Kasumi-1 (cell line): Measurements from ENCODE around the gene ZNF276.
"Not testable (repeated sequence)": the region's sequence is repeated elsewhere in the genome, so short reads cannot be mapped to it uniquely, and the experiment has no call there.

ENCODE experiments used
- DNase-seq, 2 experiments: peaks; one replicate each; lab custom pipeline; 2025; lab: John Stamatoyannopoulos, UW

Gene ZNF276

DNA sequence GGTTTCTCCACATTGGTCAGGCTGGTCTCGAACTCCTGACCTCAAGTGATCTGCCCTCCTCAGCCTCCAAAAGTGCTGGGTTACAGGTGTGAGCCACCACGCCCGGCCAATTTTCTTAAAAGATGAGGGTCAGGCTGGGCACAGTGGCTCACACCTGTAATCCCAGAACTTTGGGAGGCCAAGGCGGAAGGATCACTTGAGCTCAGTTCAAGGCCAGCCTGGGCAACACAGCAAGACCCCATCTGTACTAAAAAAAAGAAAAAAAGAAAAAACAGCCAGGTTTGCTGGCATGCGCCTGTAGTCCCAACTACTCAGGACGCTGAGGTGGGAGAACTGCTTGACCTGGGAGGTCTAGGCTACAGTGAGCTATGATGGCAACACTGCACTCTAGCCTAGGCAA is 62.6 kb downstream of the ZNF276 start:
- not testable (repeated sequence) for DNase-seq

DNA sequence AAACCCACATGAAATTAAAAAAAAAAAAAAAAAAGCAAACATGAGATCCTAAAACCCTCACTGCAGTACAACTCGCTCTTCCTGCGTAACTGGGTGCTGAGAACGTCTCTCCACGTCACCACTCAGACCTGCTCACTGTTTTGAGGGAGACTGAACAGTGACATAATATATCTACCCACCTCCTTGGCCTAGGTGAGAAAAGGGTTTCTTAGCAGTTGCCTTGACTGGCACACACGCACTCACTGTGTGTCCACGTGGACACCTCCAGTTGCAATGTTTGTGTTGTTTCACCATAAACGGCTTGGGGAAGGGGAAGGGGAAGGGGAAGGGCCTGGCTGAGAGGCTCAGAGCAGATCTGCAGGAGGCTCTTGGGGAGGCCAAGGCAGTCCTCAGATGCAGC is 63.1 kb downstream of the ZNF276 start:
- DNase-seq, result no peak

DNA sequence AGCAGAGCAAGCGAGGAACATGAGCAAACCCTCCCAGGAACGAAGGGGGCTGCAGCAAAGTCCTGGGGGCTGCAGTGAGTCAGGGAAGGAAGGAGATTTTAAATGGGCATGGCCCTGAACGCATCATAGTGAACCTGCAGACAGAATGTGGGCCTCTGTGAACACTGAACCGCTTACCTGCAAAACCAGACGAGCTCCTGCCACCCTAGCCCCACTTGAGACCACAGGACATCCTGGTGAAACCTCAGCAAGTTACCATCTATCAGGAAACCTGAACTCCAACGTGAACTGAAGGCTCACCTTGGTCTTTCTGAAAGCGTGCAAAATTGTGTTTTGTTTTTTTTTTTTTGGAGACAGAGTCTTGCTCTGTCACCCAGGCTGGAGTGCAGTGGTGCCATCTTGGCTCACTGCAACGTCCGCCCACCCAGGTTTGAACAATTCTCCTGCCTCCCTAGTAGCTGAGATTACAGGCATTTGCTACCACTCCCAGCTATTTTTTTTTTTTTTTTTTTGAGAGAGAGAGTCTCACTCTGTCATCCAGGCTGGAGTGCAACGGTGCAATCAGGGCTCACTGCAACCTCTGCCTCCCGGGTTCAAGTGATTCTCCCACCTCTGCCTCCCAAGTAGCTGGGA is 64.3 kb downstream of the ZNF276 start:
- DNase-seq, result no peak

DNA sequence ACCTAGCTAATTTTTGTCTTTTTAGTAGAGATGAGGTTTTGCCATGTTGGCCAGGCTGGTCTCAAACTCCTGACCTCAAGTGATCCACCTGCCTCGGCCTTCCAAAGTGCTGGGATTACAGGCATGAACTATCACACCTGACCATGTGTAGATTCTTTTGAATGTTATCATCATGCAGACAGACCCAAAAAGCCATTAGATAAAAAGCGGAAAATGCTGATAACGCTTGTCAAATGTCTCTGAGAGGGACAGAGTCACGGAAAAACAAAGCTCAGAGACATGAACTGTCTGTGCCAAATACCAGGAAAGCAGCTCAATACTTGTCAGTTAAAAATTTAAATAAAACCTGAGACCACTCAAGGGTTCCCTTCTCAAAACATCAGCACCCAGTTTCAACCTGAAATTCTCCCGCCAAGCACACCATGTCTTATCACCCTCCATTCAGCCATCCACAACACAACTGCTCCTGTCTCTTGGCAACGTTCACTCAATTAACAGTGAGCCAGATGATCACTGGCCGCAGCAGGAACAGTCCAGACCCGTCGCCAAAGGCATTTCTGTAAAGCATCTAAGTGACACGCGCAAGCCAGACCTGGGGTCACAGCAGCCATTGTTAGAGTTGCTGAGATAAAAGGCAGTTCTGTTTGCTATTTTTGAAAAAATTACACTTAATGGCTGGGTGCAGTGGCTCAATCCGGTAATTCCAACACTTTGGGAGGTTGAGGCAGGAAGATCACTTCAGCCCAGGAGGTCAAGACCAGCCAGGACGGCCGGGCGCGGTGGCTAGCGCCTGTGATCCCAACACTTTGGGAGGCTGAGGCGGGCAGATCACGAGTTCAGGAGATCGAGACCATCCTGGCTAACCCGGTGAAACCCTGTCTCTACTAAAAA is 65.4 kb downstream of the ZNF276 start:
- DNase-seq, result no peak

DNA sequence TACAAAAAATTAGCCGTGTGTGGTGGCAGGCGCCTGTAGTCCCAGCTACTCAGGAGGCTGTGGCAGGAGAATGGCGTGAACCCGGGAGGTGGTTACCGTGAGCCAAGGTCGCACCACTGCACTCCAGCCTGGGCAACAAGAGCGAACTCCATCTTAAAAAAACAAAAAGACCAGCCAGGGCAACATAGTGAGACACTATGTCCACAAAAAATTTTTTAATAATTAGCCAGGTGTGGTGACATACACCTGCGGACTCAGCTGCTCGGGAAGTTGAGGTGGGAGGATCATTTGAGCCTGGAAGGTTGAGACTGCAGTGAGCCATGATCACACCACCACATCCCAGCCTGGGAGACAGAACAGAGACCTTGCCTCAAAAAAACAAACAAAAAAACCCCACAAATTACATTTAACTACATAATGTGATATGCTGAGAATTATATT is 66.0 kb downstream of the ZNF276 start:
- DNase-seq, result no peak
